Stimulated activated naive CD8-positive, alpha-beta T cell treated with anti-CD3 and anti-CD28 coated beads, Interleukin-15, amount 100 ng/mL, for 72 hours (primary cell): Measurements from ENCODE around the gene AKR1C2.

Experiments
- ATAC-seq: fragments of 150-1000 bp; cut with Tn5 transposase; 2 replicates; pipeline ENCODE4 v1.10.0; 2021; ENCODE audit warnings: mild to moderate bottlenecking, moderate library complexity
- DNase-seq, 2 donors: peaks; one replicate each; pipeline ENCODE4 v3.0.0; 2021 to 2022
- H3K27ac Mint-ChIP-seq, 2 donors: one replicate each; pipeline ENCODE4 v1.8.0; 2022; ENCODE audit warnings: mild to moderate bottlenecking in 2 of 2, mixed read lengths in 2 of 2, moderate library complexity in 2 of 2
- H3K27me3 Mint-ChIP-seq: one replicate; pipeline ENCODE4 v1.8.0; 2022; ENCODE audit warnings: mixed read lengths
- H3K4me1 Mint-ChIP-seq: one replicate; pipeline ENCODE4 v1.8.0; 2022; ENCODE audit warnings: mild to moderate bottlenecking, mixed read lengths
- H3K4me3 Mint-ChIP-seq, 2 donors: one replicate each; pipeline ENCODE4 v1.8.0; 2022; ENCODE audit warnings: mild to moderate bottlenecking in 2 of 2, mixed read lengths in 2 of 2, moderate library complexity in 1 of 2
- H3K9me3 Mint-ChIP-seq, 2 donors: one replicate each; pipeline ENCODE4 v1.8.0; 2022; ENCODE audit warnings: mixed read lengths in 2 of 2

AKR1C2 gene

DNA sequence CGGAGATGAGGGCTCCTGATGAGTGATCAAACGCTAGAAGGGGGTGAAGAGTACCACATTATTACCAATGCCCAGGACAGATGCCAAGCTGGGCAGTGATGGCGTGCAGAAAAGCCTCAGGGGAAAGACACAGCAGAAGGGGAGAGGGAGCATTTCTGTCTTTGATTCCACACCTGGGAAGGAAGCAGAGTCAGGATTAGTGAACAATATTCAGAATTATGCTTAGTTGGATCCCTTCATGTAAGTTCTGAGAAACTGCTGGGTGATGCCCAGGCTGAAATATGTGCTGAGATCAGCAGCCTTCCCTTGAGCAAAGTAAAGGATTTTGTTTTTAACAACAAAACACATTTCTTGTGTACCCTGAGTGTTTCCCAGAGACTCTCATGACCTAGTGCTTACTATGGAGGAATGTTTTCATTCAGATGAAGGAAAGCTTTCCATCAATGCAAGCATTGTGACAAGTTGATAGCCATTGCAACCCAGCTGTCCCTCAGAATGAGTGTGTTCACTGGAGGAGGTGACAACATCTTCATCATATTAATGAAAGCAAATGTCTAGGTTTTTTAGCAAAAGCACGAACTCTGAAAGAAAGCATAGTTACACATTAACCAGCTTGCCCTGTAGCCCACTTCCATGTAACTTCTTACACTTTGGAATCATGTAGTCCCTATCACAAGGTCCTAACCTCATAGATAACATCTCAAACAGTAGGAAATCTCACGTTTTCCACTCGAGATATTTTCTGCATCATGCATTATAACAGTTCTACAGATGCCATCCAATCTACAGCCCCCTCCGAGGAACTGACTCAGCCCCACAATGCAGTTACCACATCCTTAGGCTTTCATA is 64.2 kb downstream of the AKR1C2 start:
- Mint-ChIP-seq H3K27ac (no peak overlapping the region), H3K4me1 (no peaks in the 10 kb centered on the region), H3K9me3 (no peaks in the 10 kb centered on the region), H3K4me3 (no peak overlapping the region), H3K27me3 (no peaks in the 10 kb centered on the region)
- DNase-seq (no peak), ATAC-seq (no peak)
